NCI-H2081 treated with DMSO at 0.1 percent for 48 hours (cell line): ENCODE data around the gene WDR48.

Experiments used
- DNase-seq: peaks from one replicate; lab custom pipeline; 2025; lab: John Stamatoyannopoulos, UW

The WDR48 gene

DNA sequence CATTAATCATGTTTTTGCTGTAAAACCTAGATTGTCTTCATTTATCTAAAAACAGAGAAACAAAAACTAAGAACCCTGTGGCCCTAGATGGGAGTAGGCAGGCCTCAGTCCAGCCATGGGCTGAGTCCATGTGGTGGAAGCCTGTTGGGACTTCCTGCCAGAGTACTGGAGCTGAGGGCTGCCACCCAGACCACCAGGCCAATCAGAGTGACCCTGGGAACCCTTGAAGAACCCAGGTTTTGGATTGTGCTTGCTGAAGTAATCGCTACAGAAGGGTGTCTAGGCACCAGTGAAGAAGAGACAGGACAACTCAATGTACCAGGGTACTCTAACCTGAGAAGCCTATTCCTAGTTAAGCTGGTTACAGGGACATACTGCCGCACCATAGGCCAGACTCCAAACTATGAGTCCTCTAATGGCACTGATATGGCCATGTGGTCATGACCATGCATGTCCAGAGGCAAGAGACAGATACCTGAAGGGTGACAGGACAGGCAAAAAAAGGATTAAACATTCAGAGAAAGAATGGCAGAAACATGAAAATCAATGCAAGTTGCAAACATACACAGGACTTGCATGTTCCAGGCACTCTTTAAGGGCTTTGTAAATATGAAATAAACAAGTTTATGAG lies 88.6 kb downstream of the WDR48 start:
- no peak for DNase-seq

DNA sequence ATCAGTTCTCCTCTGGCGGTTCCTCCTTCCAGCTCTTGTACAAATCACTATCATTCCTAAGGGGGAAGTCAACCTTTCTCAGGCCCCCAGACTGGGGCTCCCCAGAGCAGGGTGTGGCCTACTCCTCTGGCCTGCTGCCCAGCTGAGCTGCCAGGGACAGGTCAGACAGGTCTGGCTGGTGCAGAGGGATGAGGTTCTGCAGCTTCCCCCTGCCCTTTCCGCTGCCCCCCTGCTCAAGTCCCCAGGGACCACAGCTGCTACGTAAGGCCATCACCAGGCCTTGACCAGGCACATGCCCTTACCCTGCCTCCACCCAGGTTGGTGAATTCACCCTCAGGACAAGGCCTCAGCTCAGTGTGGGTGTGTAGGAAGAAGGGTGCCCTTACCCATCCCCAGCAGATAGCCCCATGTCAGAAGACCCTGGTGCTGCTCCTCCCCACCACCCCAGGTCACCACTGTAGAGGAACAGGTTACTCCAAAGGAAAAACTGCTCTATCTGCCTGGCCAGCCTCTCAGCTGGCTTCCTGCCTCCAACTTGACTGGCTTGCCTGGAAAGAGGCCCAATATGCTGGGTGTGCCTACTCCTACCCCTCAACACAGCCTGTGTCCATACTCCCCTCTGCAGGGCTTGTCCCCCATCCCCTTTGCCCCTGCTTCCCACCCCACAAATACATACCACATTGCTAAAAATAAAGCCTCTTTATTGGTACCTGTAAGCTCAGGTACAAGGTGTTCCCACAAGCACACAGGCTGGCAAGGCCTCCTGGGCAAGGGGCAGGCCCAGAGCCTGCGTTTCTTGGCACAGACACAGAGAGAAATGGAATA lies 89.6 kb downstream of the WDR48 start:
- DNase-seq = no peak

DNA sequence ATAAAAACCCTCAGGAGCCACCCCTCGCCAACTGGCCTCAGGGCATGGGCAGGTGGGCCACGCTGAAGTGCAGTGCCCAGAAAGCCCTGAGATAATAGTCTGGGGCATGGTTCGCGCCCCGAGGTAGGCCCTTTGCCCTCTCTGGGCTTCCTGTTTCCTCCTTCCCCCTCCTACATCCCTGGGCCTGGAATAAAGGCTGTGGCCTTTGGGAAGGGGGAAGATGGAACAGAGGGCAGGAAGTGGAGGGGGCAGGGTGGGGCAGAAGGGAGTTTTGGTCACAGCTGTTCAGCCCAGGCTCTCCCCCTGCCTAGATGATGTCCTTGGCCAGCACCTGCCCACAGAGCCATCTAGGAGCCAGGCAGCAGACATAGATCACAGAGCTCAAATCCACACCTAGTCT lies 90.3 kb downstream of the WDR48 start:
- DNase-seq = no peak

DNA sequence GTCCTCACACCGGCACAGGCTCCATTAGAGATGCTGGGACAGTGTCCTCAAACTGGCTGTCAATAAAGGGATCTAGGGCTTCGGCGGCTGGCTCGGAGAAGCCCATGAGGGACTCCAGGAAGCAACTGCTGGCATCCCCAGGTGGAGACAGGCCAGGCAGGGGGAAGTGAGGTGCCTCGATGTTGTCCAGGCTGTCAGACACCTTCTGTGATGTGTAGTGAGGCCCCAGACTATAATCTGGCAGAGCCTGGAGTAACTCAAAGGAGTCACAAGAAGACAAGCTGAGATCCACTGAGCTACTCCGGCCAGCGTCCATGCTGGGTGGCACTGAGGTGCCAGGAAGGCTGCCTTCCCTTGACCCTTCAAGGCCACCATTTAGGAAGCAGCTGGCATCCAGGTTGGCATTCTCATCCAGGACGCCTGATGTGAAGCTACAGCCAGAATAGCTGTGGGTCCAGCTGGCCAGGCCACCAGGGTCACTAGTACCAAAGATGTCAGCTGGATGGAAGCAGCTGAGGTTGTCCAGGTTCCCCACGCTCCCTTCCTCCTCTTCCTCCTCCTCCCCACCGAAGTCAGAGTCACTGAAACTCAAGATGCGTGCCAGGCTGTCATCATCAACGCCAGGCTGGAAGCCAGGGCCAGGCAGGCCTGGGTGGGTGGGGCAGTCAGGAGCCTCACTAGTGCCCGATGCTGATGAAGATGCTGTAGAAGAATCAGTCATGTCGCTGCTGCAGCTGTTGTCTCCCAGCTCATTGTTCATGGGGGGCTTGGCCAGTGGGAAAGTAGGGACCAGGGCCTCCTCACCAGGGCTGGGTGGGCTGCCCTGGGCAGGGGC lies 91.5 kb downstream of the WDR48 start:
- no peak for DNase-seq

DNA sequence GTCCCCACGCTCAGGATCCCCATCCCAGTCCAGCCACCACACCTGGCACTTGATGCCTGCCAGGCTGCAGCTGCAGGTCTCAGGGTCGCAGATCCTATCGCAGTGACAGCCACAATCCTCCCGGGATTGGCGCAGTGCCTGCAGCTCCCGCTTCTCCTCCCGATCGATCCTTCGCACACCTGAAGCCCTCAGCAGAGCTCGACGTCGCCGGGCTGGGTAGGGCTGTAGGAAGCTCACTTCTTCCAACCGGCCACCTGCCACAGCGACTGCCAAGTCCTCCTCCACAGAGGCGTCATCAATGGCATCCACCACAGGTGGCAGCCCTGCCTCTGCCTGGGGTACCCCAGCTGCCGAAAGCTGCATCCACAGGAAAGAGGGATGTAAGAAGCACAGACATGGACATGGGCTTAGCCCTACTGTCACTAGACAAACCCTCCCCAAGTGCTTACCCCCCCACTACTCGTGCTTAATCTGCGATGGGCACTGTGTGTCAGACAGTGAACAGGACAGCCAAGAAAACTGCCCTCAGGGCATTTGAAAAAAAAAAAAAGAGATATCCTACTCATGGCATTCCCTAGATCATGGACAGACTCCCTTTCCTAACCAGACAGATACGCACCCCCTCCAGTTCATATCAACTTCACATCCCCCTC lies 92.4 kb downstream of the WDR48 start:
- DNase-seq = peak; percentile 48

DNA sequence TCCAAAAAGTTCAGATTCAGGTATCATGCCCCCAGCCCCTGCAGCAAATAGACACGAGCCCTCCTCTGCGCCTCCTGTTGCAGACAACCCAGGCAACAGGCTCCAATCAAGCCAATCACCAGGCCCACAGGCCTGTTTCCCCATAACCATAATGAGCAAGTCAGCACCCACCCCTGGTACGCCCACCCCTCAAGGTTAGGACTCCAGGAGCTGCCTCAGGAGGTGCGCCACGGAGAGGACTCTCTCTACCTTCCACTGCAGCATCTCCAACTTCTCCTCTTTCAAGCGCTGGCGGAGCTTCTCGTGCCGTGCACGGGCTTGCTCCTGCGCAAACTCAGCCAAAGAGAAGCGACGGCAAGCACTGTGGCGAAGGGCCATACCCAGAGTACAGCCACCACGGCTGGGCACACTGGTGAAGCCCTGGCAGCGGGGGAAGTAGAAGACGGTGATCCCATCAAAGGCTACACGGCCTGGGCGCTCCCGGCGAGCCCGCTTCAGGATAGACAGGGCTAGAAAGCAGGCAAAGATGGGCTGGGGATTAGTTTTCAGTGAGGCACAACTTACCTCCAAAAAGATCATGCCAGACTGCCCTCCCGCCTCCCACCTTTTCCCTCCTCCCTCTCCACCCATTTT lies 93.0 kb downstream of the WDR48 start:
- DNase-seq = no peak

DNA sequence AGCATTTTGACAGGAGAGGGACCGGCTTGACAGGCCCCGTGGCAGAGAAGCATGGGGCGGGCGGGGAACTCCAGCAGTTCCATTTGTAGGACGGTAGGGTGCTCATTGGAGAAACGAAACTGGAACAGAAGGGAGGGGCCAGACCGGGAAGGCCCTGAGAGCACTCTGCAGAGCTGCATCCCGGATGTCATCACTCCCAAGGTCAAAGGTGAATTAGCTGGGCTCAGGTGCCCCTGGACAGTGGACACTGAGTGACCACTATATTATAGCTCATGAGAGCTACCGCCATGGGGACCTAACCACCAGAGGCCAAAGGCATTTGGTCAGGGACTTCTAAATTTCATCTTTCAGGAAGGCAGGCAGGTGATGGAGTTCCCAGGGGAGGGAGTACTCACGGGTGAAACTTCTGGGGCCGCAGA lies 94.3 kb downstream of the WDR48 start:
- no peak for DNase-seq
